Subcutaneous adipose tissue (tissue), 4 donors: ENCODE measurements around the gene DRAM1. TPM values are rescaled to one million over a fixed set of nuclear protein-coding genes. Genes with fewer than 3 reads are reported as not detected.

ENCODE experiments used
- total RNA-seq, 4 donors: library from RNA; depleted of rRNA; stranded (reverse); fragments of >200 nt; gene quantifications; one replicate each; pipeline ENCODE4 v1.1.0, GENCODE V29; 2016
- TF ChIP-seq, protein P1 (sequence below): fragments of 450-650 bp; IDR thresholded peaks from one replicate; pipeline ENCODE4 v1.5.1; 2016; ENCODE audit warnings: low read depth, mild to moderate bottlenecking, control low read depth, antibody characterized with exemption, moderate library complexity

The DRAM1 gene
- total RNA-seq, 4 donors from 2014 or later = 14.3 to 52.8 (median 34.4) TPM

DNA sequence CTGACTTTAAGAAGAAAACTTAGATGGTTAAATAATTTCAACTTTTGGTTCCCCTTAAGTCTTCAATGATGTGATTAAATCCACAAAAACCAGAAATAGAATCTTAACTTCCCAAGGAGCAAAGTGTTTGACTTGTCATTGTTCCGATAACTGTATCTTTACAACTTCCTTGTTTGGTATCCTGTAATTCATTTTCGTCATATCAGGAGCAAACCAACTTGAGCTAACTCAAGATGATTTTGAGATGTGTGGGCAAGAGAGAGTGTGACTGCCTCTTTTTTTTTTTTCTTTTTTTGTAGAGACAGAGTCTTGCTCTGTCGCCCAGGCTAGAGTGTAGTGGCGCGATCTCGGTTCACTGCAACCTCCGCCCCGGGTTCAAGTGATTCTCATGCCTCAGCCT is 25.3 kb downstream of the DRAM1 start:
- TF ChIP-seq, protein P1, sequence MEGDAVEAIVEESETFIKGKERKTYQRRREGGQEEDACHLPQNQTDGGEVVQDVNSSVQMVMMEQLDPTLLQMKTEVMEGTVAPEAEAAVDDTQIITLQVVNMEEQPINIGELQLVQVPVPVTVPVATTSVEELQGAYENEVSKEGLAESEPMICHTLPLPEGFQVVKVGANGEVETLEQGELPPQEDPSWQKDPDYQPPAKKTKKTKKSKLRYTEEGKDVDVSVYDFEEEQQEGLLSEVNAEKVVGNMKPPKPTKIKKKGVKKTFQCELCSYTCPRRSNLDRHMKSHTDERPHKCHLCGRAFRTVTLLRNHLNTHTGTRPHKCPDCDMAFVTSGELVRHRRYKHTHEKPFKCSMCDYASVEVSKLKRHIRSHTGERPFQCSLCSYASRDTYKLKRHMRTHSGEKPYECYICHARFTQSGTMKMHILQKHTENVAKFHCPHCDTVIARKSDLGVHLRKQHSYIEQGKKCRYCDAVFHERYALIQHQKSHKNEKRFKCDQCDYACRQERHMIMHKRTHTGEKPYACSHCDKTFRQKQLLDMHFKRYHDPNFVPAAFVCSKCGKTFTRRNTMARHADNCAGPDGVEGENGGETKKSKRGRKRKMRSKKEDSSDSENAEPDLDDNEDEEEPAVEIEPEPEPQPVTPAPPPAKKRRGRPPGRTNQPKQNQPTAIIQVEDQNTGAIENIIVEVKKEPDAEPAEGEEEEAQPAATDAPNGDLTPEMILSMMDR = no peak

DNA sequence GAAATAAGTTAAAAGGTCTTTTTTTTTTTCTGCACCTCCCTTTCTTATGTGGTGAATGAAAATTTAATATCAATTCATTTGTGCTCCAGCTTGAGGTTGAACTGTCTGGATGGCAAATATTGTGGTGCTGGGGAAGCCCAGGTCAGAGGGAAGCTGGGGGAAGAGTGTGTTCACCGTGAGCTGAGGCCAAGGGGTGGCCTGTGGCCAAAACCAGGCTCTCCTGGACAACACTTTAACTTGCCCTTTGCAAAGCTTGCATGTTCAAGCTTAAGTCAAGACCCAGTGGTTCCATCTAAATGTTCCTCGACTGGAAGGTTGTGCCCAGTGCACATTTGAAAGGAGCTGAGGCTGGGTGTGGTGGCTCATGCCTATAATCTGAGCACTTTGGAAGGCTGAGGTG is 28.8 kb downstream of the DRAM1 start:
- TF ChIP-seq, protein P1 = no peak

DNA sequence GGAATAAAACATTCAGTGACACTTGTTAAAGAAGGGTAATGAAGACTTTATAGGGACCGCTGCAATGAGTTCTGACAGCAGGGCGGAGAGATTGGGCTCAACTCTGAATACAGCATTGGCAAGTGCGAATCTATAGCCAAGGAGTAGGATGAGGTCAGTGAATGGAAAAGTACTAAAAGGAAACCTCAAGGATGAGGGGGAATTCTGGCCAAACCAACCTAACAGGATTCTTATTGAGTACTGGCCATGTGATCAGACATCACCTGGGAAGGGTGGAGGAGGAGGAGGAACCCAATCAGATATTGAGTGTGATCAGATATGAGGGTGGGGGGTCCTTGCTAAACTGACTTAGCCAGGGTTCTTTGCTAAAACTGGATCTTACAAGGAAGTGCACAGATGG is 31.0 kb downstream of the DRAM1 start:
- TF ChIP-seq, protein P1 = no peak

DNA sequence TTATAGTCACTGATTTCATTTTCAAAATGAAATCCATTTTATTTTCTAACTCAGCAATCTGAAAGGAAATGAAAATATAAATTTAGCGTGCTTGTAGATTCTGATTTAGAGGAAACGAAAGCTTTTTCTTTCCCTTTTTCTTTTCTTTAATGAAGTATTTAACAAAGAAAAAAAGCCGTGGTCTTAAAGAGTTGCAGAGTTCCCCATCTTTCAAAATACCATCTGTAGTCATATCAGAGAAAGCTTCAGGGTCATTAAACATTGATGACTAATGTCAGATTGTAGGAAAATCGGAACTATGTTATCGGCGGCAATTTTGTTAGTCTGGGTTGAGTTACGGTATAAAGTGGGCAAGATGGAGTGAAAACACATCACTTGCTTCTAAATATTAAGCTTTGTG is 32.3 kb downstream of the DRAM1 start:
- TF ChIP-seq, protein P1 = no peak

DNA sequence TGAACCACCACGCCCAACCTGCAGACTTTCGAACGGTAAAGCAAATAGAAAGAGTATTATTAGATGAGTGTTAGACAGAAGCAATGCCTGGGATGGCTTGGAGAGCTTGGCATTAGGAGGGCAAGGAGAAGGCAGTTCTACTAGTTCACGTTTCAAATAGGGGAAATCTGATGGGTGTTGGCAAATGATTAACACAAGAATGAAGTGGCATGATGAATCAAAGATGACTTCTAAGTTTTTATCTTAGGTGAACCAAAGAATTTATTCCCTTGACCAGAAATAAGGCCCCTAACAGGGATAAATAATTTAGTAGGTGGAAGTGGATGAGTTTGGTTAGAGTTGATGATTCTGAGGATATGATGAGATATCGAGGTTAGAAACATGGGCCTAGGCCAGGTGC is 38.5 kb downstream of the DRAM1 start:
- TF ChIP-seq, protein P1 = no peak

DNA sequence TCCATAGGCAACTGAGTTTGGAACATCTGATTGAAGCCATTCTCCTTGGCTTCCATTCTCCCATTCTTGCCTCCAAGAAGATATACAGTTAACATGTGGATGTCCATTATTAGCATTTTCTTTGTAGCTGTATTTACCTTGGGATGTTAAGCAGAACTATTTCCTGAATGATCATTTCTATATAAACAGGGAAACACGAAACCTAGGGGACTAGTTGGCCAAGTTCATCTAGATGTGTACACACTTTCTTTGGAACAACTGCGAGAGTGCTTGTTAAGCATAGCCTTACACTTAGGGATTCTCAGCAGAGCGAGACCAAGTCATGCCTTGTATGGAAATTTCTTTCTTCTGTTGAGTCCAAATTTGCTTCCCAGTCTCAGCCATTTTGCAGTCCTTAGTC is 42.1 kb downstream of the DRAM1 start:
- TF ChIP-seq, protein P1 = no peak

DNA sequence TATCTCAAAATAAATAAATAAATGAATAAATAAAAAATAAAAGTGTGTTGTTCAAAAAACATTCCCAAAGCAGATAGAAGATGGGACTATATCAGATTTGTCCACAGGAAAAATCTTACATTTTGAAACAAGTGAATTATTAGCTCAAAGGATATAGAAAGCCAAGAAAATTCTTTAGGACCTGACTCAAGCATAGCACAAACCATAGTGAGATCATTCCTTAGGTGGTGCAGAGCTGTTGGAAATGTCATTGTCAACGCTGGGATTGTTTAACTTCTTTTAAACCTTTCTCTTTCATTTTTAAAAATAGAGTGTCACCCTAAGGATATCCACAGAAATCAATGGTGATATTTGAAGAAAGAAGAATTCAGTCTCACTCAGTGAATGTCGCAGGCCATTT is 43.5 kb downstream of the DRAM1 start:
- TF ChIP-seq, protein P1 = no peak
